HepG2 (cell line): Measurements from ENCODE around the gene NSD2. TPM values are rescaled to one million over a fixed set of nuclear protein-coding genes. Genes with fewer than 3 reads are reported as not detected.
A peak's percentile ranks its signal among the peaks of the same experiment; 100 is the strongest.

ENCODE experiments used
- ATAC-seq: fragments of 200-7000 bp; cut with Tn5 transposase; 3 replicates; pipeline ENCODE4 v1.9.1; 2020; ENCODE audit warnings: mild to moderate bottlenecking, moderate library complexity
- BruUV-seq: library from RNA; stranded (reverse); fragments of 400-500 nt; replicated peaks from 2 replicates; lab custom pipeline; 2021; lab: Mats Ljungman, UMichigan
- CTCF ChIA-PET: fragments of 300-600 bp; formaldehyde crosslinking; extraction: SDS; loops from one replicate; lab custom pipeline; 2021; ENCODE audit warnings: low total read pairs, inconsistent platforms, low intra/inter-chr PET ratio; lab: Yijun Ruan, JAX
- POLR2A ChIA-PET: fragments of 350-600 bp; sonication (Branson Sonifier 250); formaldehyde crosslinking; loops from one replicate; lab custom pipeline; 2020; ENCODE audit warnings: antibody characterized with exemption, inconsistent platforms; lab: Yijun Ruan, JAX
- DNase-seq: peaks from one replicate; pipeline ENCODE4 v3.0.0-alpha.2; 2015; ENCODE audit warnings: low spot score
- FAIRE-seq: peaks from 3 replicates; lab custom pipeline; 2011; peaks lifted over from hg19 to GRCh38; lab: Jason Lieb, UNC
- H2AFZ ChIP-seq: one replicate; pipeline ENCODE4 v1.6.1; 2011; ENCODE audit warnings: low read length, inconsistent platforms
- H3K27ac ChIP-seq: fragments of 300-600 bp; 3 replicates; pipeline ENCODE4 v1.8.0; 2011; ENCODE audit warnings: mixed run types, mild to moderate bottlenecking, mixed read lengths, low read length, inconsistent platforms; ENCODE audit not compliant: insufficient read depth; ENCODE audit errors: extremely low read length
- H3K27me3 ChIP-seq, 2 experiments: fragments of 200-600 bp in 1 of 2; 2 replicates in 1 of 2; 3 replicates in 1 of 2; pipeline versions ENCODE4 v1.6.0 to v1.8.0; 2011; ENCODE audit warnings: low read length in 2 of 2, mild to moderate bottlenecking in 2 of 2, moderate library complexity in 2 of 2, inconsistent platforms in 1 of 2; ENCODE audit not compliant: insufficient read depth in 2 of 2, control insufficient read depth in 1 of 2
- H3K36me3 ChIP-seq, 2 experiments: fragments of 200-600 bp in 1 of 2; replicated peaks in 1 of 2; 2 replicates in 1 of 2; 3 replicates in 1 of 2; pipeline versions ENCODE4 v1.5.1 to v1.8.0; 2011; ENCODE audit warnings: low read length in 2 of 2, inconsistent platforms in 1 of 2; ENCODE audit not compliant: insufficient read depth in 2 of 2, control insufficient read depth in 1 of 2
- H3K4me1 ChIP-seq: 2 replicates; pipeline ENCODE4 v1.5.1; 2012; ENCODE audit warnings: low read length, inconsistent platforms; ENCODE audit not compliant: insufficient read depth
- H3K4me2 ChIP-seq: 2 replicates; pipeline ENCODE4 v1.6.0; 2011; ENCODE audit warnings: low read depth, low read length, inconsistent platforms
- H3K4me3 ChIP-seq, 3 experiments: fragments of 200-600 bp in 1 of 3; sonication (generic), shearing (Covaris generic) in 1 of 3; replicated peaks in 1 of 3; 2 replicates each; pipeline ENCODE4 v1.5.1; 2011 to 2016; ENCODE audit warnings: low read length in 3 of 3, inconsistent platforms in 2 of 3, low read depth in 2 of 3, mild to moderate bottlenecking in 2 of 3, control low read depth in 1 of 3, mixed read lengths in 1 of 3; ENCODE audit not compliant: insufficient read depth in 1 of 3
- H3K79me2 ChIP-seq: one replicate; pipeline ENCODE4 v1.6.1; 2011; ENCODE audit warnings: low read length, inconsistent platforms; ENCODE audit not compliant: insufficient read depth
- H3K9ac ChIP-seq: 2 replicates; pipeline ENCODE4 v1.6.0; 2011; ENCODE audit warnings: mild to moderate bottlenecking, low read depth, low read length, inconsistent platforms; ENCODE audit not compliant: insufficient read depth
- H3K9me3 ChIP-seq: 2 replicates; pipeline ENCODE4 v1.5.1; 2012; ENCODE audit warnings: mild to moderate bottlenecking, low read length
- H4K20me1 ChIP-seq: 2 replicates; pipeline ENCODE4 v1.6.0; 2011; ENCODE audit warnings: inconsistent platforms, mild to moderate bottlenecking, low read length, moderate library complexity; ENCODE audit not compliant: insufficient read depth
- FOSL2 ChIP-seq: sonication (generic); formaldehyde crosslinking; IDR thresholded peaks from 2 replicates; pipeline ENCODE4 v1.4.0; 2020; ENCODE audit warnings: missing genetic modification reagents
- HMG20A ChIP-seq: IDR thresholded peaks from 2 replicates; pipeline ENCODE4 v1.6.1; 2016; ENCODE audit warnings: borderline replicate concordance
- HNRNPL ChIP-seq: fragments of 200-400 bp; formaldehyde crosslinking; IDR thresholded peaks from 2 replicates; pipeline ENCODE4 v1.6.1; 2017; ENCODE audit warnings: mild to moderate bottlenecking, low read depth, low read length
- MBNL3 ChIP-seq: fragments of 250-450 bp; sonication (Bioruptor Pico); conservative IDR thresholded peaks from 2 replicates; pipeline ENCODE4 v1.8.0; 2022; ENCODE audit warnings: mild to moderate bottlenecking, inconsistent platforms
- RFXANK ChIP-seq: IDR thresholded peaks from 2 replicates; pipeline ENCODE4 v1.6.1; 2016
- XRCC5 ChIP-seq: fragments of 200-400 bp; formaldehyde crosslinking; optimal IDR thresholded peaks from 2 replicates; pipeline ENCODE3; 2017; ENCODE audit warnings: mild to moderate bottlenecking, low read length
- ZNF333 ChIP-seq: sonication (generic); formaldehyde crosslinking; IDR thresholded peaks from 2 replicates; pipeline ENCODE4 v1.4.0; 2020; ENCODE audit warnings: mild to moderate bottlenecking, missing genetic modification reagents, borderline replicate concordance
- ZNF383 ChIP-seq: sonication (generic); formaldehyde crosslinking; IDR thresholded peaks from 2 replicates; pipeline ENCODE4 v1.4.0; 2020; ENCODE audit warnings: missing genetic modification reagents, mild to moderate bottlenecking, borderline replicate concordance
- ZSCAN9 ChIP-seq: IDR thresholded peaks from 2 replicates; pipeline ENCODE4 v1.6.1; 2016; ENCODE audit warnings: borderline replicate concordance
- WGBS: methylation state at CpG from one replicate; pipeline ENCODE4 v1.1.6; 2017; ENCODE audit warnings: low lambda C conversion rate; 5-methylcytosine and 5-hydroxymethylcytosine counted together
- in situ Hi-C: cut with HindIII; loops from 2 replicates; pipeline ENCODE4 v1.10.0; 2017; ENCODE audit warnings: low pct_unique_long_range_greater_than_20kb; ENCODE audit not compliant: extremely low pct_ligation_motif_present
- intact Hi-C: fragments of 100-400 bp; cut with micrococcal nuclease; formaldehyde crosslinking; loops from one replicate; pipeline ENCODE4 v1.10.0; 2022; ENCODE audit not compliant: unreplicated experiment
- polyA plus RNA-seq, 8 experiments: library from polyadenylated mRNA; depleted of rRNA in 3 of 8; stranded (reverse) in 7 of 8; unstranded in 1 of 8; fragments of >200 nt; fragmentation: Illumina TruSeq in 4 of 8; extraction: Trizol in 4 of 8; gene quantifications; 2 replicates each; pipeline versions ENCODE4 v1.2.1 to v1.2.3, GENCODE V29; 2011 to 2016; ENCODE audit warnings: low read depth in 4 of 8, missing spikeins in 1 of 8, mixed read lengths in 1 of 8; ENCODE audit not compliant: insufficient read depth in 1 of 8
- total RNA-seq, 5 experiments: library from RNA; depleted of rRNA; stranded (reverse); fragments of >200 nt; fragmentation: Illumina TruSeq; extraction: Trizol; gene quantifications; 2 replicates each; pipeline ENCODE4 v1.2.3, GENCODE V29; 2016; ENCODE audit warnings: low read depth in 1 of 5
- TF ChIP-seq, protein P1 (sequence below): sonication (generic); formaldehyde crosslinking; IDR thresholded peaks from 2 replicates; pipeline ENCODE4 v1.4.0; 2020; ENCODE audit warnings: missing genetic modification reagents
- TF ChIP-seq, protein P2 (sequence below): sonication (generic); formaldehyde crosslinking; IDR thresholded peaks from 2 replicates; pipeline ENCODE4 v1.5.1; 2020; ENCODE audit warnings: mild to moderate bottlenecking, missing genetic modification reagents, borderline replicate concordance

NSD2 gene
- total and polyA plus RNA-seq, 2 of the 13 experiments (the other 11 are each of a cell fraction or from before 2014, with no cell fraction given) = 22.0 to 65.9 TPM

GRCh38 chr4:1851160-1851559 is 20.0 kb upstream of the NSD2 start:
- FAIRE-seq = no peak
- ATAC-seq = no peak
- peaks cover 44% of the 10 kb centered on the region for H3K79me2 ChIP-seq
- TF ChIP-seq XRCC5 (peak; percentile 18), FOSL2 (CRISPR knock-in tag) (0 out of 2 replicates have a peak, but pooled peaks have one; percentile 11), HMG20A (CRISPR knock-in tag) (no peak), HNRNPL (0 out of 2 replicates have a peak, but pooled peaks have one; percentile 22)
- peaks cover under 1 to 13% of the 10 kb centered on the region in 2 experiments; a peak in 3 of 5 replicates for H3K36me3 ChIP-seq
- 70% methylated on average over 7 of the region's 11 CpGs for WGBS
- intact Hi-C loops = no loop called here
- ChIA-PET CTCF (no interaction called here), POLR2A (no interaction called here)
- H3K9me3 ChIP-seq = no peaks in the 10 kb centered on the region
- no TSS peak for BruUV-seq
- H4K20me1 ChIP-seq = peaks cover 3% of the 10 kb centered on the region; the same call in 1 of the 2 replicates
- DNase-seq = no peak
- in situ Hi-C loops = no loop called here
- no peak overlapping the region for H3K9ac ChIP-seq
- H3K4me2 ChIP-seq = no peak overlapping the region
- no peaks in the 10 kb centered on the region; a peak in 1 of 5 replicates for H3K27me3 ChIP-seq
- peaks cover 66% of the 10 kb centered on the region for H3K4me1 ChIP-seq
- no peak overlapping the region for H2AFZ ChIP-seq
- no peak overlapping the region for H3K27ac ChIP-seq
- no peak overlapping the region for H3K4me3 ChIP-seq

DNA sequence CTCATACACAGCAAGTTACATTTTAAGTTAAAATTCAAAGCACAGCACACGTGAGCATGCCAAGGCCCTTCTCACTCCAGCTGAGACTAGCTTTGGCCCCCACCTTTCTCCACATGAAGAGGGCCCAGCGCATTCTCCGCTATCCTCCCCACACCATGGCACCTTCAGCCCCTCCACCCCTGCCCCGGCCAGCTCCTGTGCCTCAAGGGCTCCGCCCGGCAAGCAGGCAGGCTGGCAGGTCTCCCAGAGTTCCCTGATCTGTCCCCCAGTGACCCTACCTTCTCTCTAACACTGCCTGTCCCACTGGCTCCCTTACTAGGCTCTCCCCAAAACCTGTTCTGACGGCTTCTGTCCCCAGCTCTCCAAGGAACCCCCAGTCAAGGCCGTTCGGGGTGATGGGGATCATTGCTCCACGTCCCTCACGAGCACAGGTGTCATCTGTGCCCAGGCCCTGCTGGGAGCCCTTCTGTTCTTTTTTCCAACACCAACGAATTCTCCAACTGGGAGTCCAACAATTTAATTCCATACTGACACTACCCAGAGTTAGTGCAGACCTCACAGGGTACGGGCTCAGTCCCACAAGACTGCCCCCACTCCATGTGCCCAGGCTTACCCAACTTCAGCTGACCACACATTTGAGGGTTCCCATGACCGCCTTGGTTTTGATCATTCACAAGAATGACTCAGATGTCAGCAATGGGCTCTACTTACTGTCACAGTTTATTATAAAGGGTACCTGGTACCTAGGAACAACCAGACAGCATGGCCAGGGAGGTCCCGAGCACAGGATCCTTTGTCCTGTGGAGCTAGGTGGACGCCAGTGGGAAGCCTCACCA is 19.4 kb upstream of the NSD2 start:
- Histone ChIP-seq H3K27ac (no peak overlapping the region), H3K79me2 (peaks cover 45% of the 10 kb centered on the region), H3K4me3 (no peak overlapping the region), H3K36me3 (peaks cover 0 to 7% of the 10 kb centered on the region in 2 experiments; a peak in 3 of 5 replicates), H3K4me1 (peaks cover 66% of the 10 kb centered on the region), H3K9ac (no peak overlapping the region), H3K4me2 (no peak overlapping the region), H2AFZ (no peak overlapping the region), H3K27me3 (no peaks in the 10 kb centered on the region; a peak in 1 of 5 replicates), H4K20me1 (peaks cover 3% of the 10 kb centered on the region; the same call in 1 of the 2 replicates), H3K9me3 (no peaks in the 10 kb centered on the region)
- intact Hi-C loops (no loop called here), in situ Hi-C loops (no loop called here)
- ChIA-PET POLR2A (no interaction called here), CTCF (no interaction called here)
- ATAC-seq (no peak), DNase-seq (no peak), FAIRE-seq (no peak)
- TF ChIP-seq ZNF333 (CRISPR knock-in tag) (no peak), ZSCAN9 (no peak), RFXANK (CRISPR knock-in tag) (no peak), MBNL3 (no peak), ZNF383 (CRISPR knock-in tag) (no peak)
- TF ChIP-seq, protein P1, sequence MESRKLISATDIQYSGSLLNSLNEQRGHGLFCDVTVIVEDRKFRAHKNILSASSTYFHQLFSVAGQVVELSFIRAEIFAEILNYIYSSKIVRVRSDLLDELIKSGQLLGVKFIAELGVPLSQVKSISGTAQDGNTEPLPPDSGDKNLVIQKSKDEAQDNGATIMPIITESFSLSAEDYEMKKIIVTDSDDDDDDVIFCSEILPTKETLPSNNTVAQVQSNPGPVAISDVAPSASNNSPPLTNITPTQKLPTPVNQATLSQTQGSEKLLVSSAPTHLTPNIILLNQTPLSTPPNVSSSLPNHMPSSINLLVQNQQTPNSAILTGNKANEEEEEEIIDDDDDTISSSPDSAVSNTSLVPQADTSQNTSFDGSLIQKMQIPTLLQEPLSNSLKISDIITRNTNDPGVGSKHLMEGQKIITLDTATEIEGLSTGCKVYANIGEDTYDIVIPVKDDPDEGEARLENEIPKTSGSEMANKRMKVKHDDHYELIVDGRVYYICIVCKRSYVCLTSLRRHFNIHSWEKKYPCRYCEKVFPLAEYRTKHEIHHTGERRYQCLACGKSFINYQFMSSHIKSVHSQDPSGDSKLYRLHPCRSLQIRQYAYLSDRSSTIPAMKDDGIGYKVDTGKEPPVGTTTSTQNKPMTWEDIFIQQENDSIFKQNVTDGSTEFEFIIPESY (CRISPR knock-in tag) = peak; percentile 62; the same call in 1 of the 2 replicates
- TF ChIP-seq, protein P2, sequence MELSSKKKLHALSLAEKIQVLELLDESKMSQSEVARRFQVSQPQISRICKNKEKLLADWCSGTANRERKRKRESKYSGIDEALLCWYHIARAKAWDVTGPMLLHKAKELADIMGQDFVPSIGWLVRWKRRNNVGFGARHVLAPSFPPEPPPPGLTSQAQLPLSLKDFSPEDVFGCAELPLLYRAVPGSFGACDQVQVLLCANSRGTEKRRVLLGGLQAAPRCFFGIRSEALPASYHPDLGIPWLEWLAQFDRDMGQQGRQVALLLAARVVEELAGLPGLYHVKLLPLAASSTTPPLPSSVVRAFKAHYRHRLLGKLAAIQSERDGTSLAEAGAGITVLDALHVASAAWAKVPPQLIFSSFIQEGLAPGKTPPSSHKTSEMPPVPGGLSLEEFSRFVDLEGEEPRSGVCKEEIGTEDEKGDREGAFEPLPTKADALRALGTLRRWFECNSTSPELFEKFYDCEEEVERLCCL = no peak
- 86% methylated on average over 13 of the region's 16 CpGs for WGBS
- no TSS peak for BruUV-seq
